ENCODE results near the gene MMP2. TPM values are rescaled to one million over a fixed set of nuclear protein-coding genes. Genes with fewer than 3 reads are reported as not detected.

The MMP2 gene
- total and polyA plus RNA-seq, 2 of the 13 experiments (the other 11 are each of a cell fraction or from before 2014, with no cell fraction given), result 0.31 to 1.3 TPM

DNA sequence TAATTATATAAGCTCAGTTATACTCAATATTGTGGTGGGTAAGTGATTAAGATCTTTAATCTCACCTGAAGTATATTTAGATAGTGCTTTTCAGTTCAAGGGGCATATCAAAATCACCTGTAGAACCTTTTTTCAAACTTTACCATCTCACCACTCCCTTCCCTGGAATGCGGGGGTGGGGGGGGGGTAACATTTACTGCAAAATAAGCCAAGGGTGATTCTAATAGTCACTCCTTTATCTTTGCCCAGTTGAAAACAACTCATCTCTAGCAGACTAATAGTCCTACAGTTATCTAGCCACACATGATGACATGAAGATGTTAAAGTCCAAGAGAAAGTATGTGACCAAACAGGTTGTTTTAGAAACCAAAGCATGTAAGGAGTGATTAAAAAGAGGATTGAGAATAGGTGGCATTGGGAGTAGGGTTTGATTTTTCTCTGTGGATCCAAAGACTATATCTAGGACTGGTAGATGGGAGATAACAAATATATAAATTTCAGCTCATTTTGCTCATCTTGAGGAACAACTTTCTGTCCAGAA is 51.4 kb downstream of the MMP2 start (continued):
- TF ChIP-seq, protein P1, sequence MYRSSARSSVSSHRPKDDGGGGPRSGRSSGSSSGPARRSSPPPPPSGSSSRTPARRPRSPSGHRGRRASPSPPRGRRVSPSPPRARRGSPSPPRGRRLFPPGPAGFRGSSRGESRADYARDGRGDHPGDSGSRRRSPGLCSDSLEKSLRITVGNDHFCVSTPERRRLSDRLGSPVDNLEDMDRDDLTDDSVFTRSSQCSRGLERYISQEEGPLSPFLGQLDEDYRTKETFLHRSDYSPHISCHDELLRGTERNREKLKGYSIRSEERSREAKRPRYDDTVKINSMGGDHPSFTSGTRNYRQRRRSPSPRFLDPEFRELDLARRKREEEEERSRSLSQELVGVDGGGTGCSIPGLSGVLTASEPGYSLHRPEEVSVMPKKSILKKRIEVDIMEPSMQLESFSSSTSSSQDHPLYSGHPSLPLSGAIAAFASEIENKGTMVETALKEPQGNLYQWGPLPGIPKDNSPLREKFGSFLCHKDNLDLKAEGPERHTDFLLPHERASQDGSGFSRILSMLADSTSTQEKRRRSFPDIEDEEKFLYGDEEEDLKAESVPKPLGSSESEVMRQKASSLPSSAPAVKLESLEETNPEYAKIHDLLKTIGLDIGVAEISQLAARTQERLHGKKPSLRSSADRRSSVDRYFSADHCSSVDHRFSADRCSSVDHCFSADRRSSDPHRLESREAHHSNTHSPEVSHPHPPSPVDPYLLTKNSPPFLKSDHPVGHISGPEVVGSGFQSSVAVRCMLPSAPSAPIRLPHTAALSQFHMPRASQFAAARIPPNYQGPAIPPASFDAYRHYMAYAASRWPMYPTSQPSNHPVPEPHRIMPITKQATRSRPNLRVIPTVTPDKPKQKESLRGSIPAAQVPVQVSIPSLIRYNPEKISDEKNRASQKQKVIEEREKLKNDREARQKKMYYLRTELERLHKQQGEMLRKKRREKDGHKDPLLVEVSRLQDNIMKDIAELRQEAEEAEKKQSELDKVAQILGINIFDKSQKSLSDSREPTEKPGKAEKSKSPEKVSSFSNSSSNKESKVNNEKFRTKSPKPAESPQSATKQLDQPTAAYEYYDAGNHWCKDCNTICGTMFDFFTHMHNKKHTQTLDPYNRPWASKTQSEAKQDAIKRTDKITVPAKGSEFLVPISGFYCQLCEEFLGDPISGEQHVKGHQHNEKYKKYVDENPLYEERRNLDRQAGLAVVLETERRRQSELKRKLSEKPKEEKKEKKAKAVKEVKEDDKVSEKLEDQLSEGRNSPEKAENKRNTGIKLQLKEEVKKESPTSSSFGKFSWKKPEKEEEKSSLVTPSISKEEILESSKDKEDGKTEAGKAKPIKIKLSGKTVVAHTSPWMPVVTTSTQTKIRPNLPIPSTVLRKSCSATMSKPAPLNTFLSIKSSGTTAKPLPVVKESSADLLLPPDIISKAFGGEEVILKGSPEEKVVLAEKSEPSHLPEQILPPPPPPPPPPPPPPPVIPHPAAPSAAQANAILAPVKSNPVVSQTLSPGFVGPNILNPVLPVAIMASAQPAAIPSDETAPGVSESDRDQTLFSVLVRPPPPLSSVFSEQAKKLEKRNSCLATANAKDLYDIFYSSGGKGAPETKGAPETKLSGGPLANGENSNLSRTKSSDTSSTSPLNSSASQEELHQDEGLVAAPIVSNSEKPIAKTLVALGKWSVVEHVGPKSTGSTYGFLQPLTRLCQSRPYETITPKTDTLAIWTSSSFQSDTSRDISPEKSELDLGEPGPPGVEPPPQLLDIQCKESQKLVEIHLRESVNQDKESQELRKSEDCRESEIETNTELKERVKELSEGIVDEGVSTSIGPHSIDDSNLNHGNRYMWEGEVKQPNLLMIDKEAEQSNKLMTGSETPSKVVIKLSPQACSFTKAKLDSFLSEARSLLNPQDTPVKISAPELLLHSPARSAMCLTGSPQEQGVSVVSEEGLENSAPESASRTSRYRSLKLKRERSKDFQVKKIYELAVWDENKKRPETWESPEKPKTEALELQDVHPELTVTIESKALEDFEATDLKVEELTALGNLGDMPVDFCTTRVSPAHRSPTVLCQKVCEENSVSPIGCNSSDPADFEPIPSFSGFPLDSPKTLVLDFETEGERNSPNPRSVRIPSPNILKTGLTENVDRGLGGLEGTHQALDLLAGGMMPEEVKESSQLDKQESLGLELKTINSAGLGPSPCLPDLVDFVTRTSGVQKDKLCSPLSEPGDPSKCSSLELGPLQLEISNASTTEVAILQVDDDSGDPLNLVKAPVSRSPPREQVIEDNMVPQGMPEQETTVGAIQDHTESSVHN (CRISPR knock-in tag; IDR thresholded peaks at IDR 0.05), result no peak
- TF ChIP-seq SP4 (CRISPR knock-in tag; IDR thresholded peaks at IDR 0.05) (no peak), ARNT (IDR thresholded peaks at IDR 0.05) (no peak), NFYC (CRISPR knock-in tag; IDR thresholded peaks at IDR 0.05) (no peak)

DNA sequence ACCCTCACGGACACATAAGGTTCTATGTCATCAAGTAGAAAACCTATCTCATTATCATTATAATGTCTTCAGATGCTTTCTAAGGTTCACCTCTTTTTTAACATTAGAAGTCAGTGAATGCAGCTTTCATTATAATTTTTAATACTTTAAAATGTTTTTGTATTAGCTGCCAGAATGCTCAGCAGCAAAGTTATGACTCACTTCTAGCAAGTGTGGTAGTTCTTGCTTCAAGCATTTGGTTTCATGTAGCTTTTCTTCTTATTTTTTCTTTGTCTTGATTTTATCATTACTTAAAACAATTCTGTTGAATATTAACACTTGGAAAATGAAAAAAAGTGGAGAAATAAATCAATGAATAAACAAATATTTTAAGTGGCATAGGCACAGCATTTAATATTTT is 53.2 kb downstream of the MMP2 start:
- H3K27me3 ChIP-seq (ENCODE audit: control insufficient read depth in 1 of 2, insufficient read depth in 2 of 2, low read length in 2 of 2), result no peaks in the 10 kb centered on the region
- no peaks in the 10 kb centered on the region for H4K20me1 ChIP-seq (ENCODE audit: insufficient read depth, low read length)
- H3K4me2 ChIP-seq (ENCODE audit: low read depth, low read length), result no peak overlapping the region
- H3K79me2 ChIP-seq (ENCODE audit: insufficient read depth, low read length), result no peaks in the 10 kb centered on the region
- no peak overlapping the region for H3K27ac ChIP-seq (ENCODE audit: extremely low read length, insufficient read depth, low read length)
- peaks cover 1 to 12% of the 10 kb centered on the region in 2 experiments for H3K36me3 ChIP-seq (replicated peaks in 1 of 2; ENCODE audit: control insufficient read depth in 1 of 2, insufficient read depth in 2 of 2, low read length in 2 of 2)
- intact Hi-C loops (cut with micrococcal nuclease; ENCODE audit: unreplicated experiment) (no loop called here), in situ Hi-C loops (cut with HindIII; ENCODE audit: extremely low pct_ligation_motif_present, low pct_unique_long_range_greater_than_20kb) (no loop called here)
- ATAC-seq (no peak), FAIRE-seq (no peak), DNase-seq (ENCODE audit: low spot score) (no peak)
- no peak overlapping the region for H3K4me3 ChIP-seq (replicated peaks in 1 of 3; ENCODE audit: insufficient read depth in 1 of 3, low read depth in 2 of 3, low read length in 3 of 3)
- no peak overlapping the region for H3K9ac ChIP-seq (ENCODE audit: insufficient read depth, low read depth, low read length)
- no TSS peak for BruUV-seq (replicated peaks)
- POLR2A ChIA-PET, result no interaction called here
- 92% methylated on average over 1 of the region's 1 CpG for WGBS (ENCODE audit: low lambda C conversion rate)
- no peak overlapping the region for H2AFZ ChIP-seq (ENCODE audit: low read length)
- CTCF ChIA-PET (ENCODE audit: low intra/inter-chr PET ratio, low total read pairs), result no interaction called here
- no peaks in the 10 kb centered on the region for H3K9me3 ChIP-seq (ENCODE audit: low read length)
- no peaks in the 10 kb centered on the region for H3K4me1 ChIP-seq (ENCODE audit: insufficient read depth, low read length)
- TF ChIP-seq, protein P2, sequence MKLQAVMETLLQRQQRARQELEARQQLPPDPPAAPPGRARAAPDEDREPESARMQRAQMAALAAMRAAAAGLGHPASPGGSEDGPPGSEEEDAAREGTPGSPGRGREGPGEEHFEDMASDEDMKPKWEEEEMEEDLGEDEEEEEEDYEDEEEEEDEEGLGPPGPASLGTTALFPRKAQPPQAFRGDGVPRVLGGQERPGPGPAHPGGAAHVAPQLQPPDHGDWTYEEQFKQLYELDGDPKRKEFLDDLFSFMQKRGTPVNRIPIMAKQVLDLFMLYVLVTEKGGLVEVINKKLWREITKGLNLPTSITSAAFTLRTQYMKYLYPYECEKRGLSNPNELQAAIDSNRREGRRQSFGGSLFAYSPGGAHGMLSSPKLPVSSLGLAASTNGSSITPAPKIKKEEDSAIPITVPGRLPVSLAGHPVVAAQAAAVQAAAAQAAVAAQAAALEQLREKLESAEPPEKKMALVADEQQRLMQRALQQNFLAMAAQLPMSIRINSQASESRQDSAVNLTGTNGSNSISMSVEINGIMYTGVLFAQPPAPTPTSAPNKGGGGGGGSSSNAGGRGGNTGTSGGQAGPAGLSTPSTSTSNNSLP (IDR thresholded peaks at IDR 0.05; ENCODE audit: low read depth, low read length), result no peak
- TF ChIP-seq ZNF678 (CRISPR knock-in tag; IDR thresholded peaks at IDR 0.05), result no peak
- TF ChIP-seq ARNT (IDR thresholded peaks at IDR 0.05), result no peak
- TF ChIP-seq, protein P3, sequence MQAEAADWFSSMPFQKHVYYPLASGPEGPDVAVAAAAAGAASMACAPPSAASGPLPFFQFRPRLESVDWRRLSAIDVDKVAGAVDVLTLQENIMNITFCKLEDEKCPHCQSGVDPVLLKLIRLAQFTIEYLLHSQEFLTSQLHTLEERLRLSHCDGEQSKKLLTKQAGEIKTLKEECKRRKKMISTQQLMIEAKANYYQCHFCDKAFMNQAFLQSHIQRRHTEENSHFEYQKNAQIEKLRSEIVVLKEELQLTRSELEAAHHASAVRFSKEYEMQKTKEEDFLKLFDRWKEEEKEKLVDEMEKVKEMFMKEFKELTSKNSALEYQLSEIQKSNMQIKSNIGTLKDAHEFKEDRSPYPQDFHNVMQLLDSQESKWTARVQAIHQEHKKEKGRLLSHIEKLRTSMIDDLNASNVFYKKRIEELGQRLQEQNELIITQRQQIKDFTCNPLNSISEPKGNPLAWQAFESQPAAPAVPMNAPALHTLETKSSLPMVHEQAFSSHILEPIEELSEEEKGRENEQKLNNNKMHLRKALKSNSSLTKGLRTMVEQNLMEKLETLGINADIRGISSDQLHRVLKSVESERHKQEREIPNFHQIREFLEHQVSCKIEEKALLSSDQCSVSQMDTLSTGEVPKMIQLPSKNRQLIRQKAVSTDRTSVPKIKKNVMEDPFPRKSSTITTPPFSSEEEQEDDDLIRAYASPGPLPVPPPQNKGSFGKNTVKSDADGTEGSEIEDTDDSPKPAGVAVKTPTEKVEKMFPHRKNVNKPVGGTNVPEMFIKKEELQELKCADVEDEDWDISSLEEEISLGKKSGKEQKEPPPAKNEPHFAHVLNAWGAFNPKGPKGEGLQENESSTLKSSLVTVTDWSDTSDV (CRISPR knock-in tag; IDR thresholded peaks at IDR 0.05), result no peak
- no peak for TF ChIP-seq MEF2D (CRISPR knock-in tag; IDR thresholded peaks at IDR 0.05)
- TF ChIP-seq ZNF230 (CRISPR knock-in tag; IDR thresholded peaks at IDR 0.05), result no peak
- TF ChIP-seq SKI (IDR thresholded peaks at IDR 0.05; ENCODE audit: partially characterized antibody), result no peak
- TF ChIP-seq ZNF256 (CRISPR knock-in tag; conservative IDR thresholded peaks at IDR 0.05), result no peak

All from HepG2 (cell line).